SK-N-SH (cell line): ENCODE results near the gene EP300. TPM values are rescaled to one million over a fixed set of nuclear protein-coding genes. Genes with fewer than 3 reads are reported as not detected.

Source experiments
- CTCF ChIA-PET: fragments of 300-600, 350-600 bp; formaldehyde crosslinking; extraction: SDS; loops from one replicate; lab custom pipeline; 2021; lab: Yijun Ruan, JAX
- POLR2A ChIA-PET: fragments of 350-600 bp; sonication (Branson Sonifier 250); formaldehyde crosslinking; extraction: SDS; loops from one replicate; lab custom pipeline; 2020; ENCODE audit warnings: antibody characterized with exemption, inconsistent platforms; lab: Yijun Ruan, JAX
- DNase-seq: peaks from one replicate; pipeline ENCODE4 v3.0.0; 2012
- H2AFZ ChIP-seq: fragments of 200-600 bp; sonication (generic); 2 replicates; pipeline ENCODE4 v1.8.1; 2016; ENCODE audit warnings: antibody characterized with exemption, mild to moderate bottlenecking, low read depth
- H3F3A ChIP-seq: fragments of 200-600 bp; sonication (generic); replicated peaks from 2 replicates; pipeline ENCODE3; 2016; ENCODE audit warnings: antibody characterized with exemption, mild to moderate bottlenecking; ENCODE audit not compliant: insufficient read depth
- H3K27ac ChIP-seq, 2 experiments: fragments of 200-500 bp in 1 of 2; fragments of 200-600 bp in 1 of 2; sonication (Bioruptor generic) in 1 of 2; sonication (generic), shearing (Covaris generic) in 1 of 2; 2 replicates each; pipeline versions ENCODE4 v1.5.1 to v1.6.1; 2014 to 2016; ENCODE audit warnings: low read depth in 2 of 2, inconsistent platforms in 1 of 2, low read length in 1 of 2, mild to moderate bottlenecking in 1 of 2, mixed read lengths in 1 of 2
- H3K27me3 ChIP-seq: fragments of 200-600 bp; sonication (generic), shearing (Covaris generic); 2 replicates; pipeline ENCODE4 v1.6.1; 2016; ENCODE audit warnings: mixed run types; ENCODE audit not compliant: insufficient read depth
- H3K36me3 ChIP-seq, 2 experiments: fragments of 200-500 bp in 1 of 2; fragments of 200-600 bp in 1 of 2; sonication (Bioruptor generic) in 1 of 2; sonication (generic) in 1 of 2; replicated peaks in 1 of 2; 2 replicates each; pipeline versions ENCODE3 to v1.5.1; 2014 to 2016; ENCODE audit warnings: low read length in 1 of 2, mild to moderate bottlenecking in 1 of 2; ENCODE audit not compliant: insufficient read depth in 2 of 2, control insufficient read depth in 1 of 2
- H3K4me1 ChIP-seq, 2 experiments: fragments of 200-500 bp in 1 of 2; fragments of 200-600 bp in 1 of 2; sonication (Bioruptor generic) in 1 of 2; sonication (generic), shearing (Covaris generic) in 1 of 2; 2 replicates each; pipeline versions ENCODE4 v1.5.1 to v1.6.1; 2014 to 2016; ENCODE audit warnings: low read depth in 1 of 2, low read length in 1 of 2, mixed run types in 1 of 2; ENCODE audit not compliant: insufficient read depth in 2 of 2, control insufficient read depth in 1 of 2
- H3K4me2 ChIP-seq: fragments of 200-600 bp; sonication (generic), shearing (Covaris generic); 2 replicates; pipeline ENCODE4 v1.6.1; 2017; ENCODE audit warnings: mixed run types
- H3K4me3 ChIP-seq, 2 experiments: fragments of 200-500 bp in 1 of 2; fragments of 200-600 bp in 1 of 2; sonication (Bioruptor generic) in 1 of 2; sonication (generic), shearing (Covaris generic) in 1 of 2; 2 replicates each; pipeline versions ENCODE4 v1.5.1 to v1.8.1; 2014 to 2016; ENCODE audit warnings: low read depth in 2 of 2, inconsistent platforms in 1 of 2, low read length in 1 of 2, mild to moderate bottlenecking in 1 of 2, mixed read lengths in 1 of 2, moderate library complexity in 1 of 2
- H3K79me2 ChIP-seq: fragments of 200-600 bp; sonication (generic); 2 replicates; pipeline ENCODE4 v1.8.1; 2017; ENCODE audit warnings: mild to moderate bottlenecking; ENCODE audit not compliant: insufficient read depth
- H3K9ac ChIP-seq: fragments of 200-600 bp; sonication (generic); 2 replicates; pipeline ENCODE4 v1.6.1; 2017; ENCODE audit warnings: mixed run types
- H3K9me2 ChIP-seq: fragments of 200-600 bp; sonication (generic); 2 replicates; pipeline ENCODE4 v1.6.1; 2017; ENCODE audit warnings: mixed run types
- H3K9me3 ChIP-seq: fragments of 200-600 bp; sonication (generic); 2 replicates; pipeline ENCODE4 v1.6.1; 2017; ENCODE audit warnings: mixed run types, mild to moderate bottlenecking, moderate library complexity
- H4K20me1 ChIP-seq: fragments of 200-600 bp; sonication (generic); 2 replicates; pipeline ENCODE4 v1.6.1; 2017; ENCODE audit warnings: mild to moderate bottlenecking, mixed run types; ENCODE audit not compliant: insufficient read depth
- EP300 ChIP-seq, 2 experiments: IDR thresholded peaks; 2 replicates each; pipeline versions ENCODE4 v1.4.0 to v1.6.1; 2012; ENCODE audit warnings: borderline replicate concordance in 1 of 2, low read depth in 1 of 2, low read length in 1 of 2
- FOSL2 ChIP-seq: IDR thresholded peaks from 2 replicates; pipeline ENCODE4 v1.4.0; 2012; ENCODE audit warnings: low read depth, mild to moderate bottlenecking, moderate library complexity, borderline replicate concordance
- FOXJ3 ChIP-seq: sonication (generic); formaldehyde crosslinking; IDR thresholded peaks from 2 replicates; pipeline ENCODE4 v1.5.1; 2020; ENCODE audit warnings: mild to moderate bottlenecking, missing genetic modification reagents
- GATA2 ChIP-seq: sonication (generic); formaldehyde crosslinking; IDR thresholded peaks from 2 replicates; pipeline ENCODE4 v1.5.0; 2020; ENCODE audit warnings: mild to moderate bottlenecking, missing genetic modification reagents
- MXI1 ChIP-seq: IDR thresholded peaks from 2 replicates; pipeline ENCODE4 v1.6.1; 2012; ENCODE audit warnings: mild to moderate bottlenecking, low read depth, low read length, improper control_type of control experiment
- NRF1 ChIP-seq: IDR thresholded peaks from 2 replicates; pipeline ENCODE4 v1.6.1; 2012; ENCODE audit warnings: low read depth, mild to moderate bottlenecking, low read length
- PBX3 ChIP-seq: IDR thresholded peaks from 2 replicates; pipeline ENCODE4; 2012
- TAF1 ChIP-seq: IDR thresholded peaks from 2 replicates; pipeline ENCODE4 v1.6.1; 2012; ENCODE audit warnings: low read depth, mild to moderate bottlenecking, low read length, moderate library complexity, borderline replicate concordance
- ZBTB33 ChIP-seq: IDR thresholded peaks from 2 replicates; pipeline ENCODE4 v1.4.0; 2012; ENCODE audit warnings: low read depth, borderline replicate concordance
- WGBS: methylation state at CpG from one replicate; pipeline ENCODE4 v1.1.6; 2017; ENCODE audit warnings: low lambda C conversion rate; 5-methylcytosine and 5-hydroxymethylcytosine counted together
- polyA plus RNA-seq, 3 experiments: library from polyadenylated mRNA; depleted of rRNA; stranded (reverse); fragments of >200 nt; gene quantifications; 2 replicates each; pipeline ENCODE4 v1.2.3, GENCODE V29; 2012
- TF ChIP-seq, protein P1 (sequence below): IDR thresholded peaks from 2 replicates; pipeline ENCODE4 v1.4.0; 2012; ENCODE audit warnings: low read depth
- TF ChIP-seq, protein P2 (sequence below): fragments of 150-350 bp; IDR thresholded peaks from 2 replicates; pipeline ENCODE4 v1.6.1; 2017; ENCODE audit warnings: antibody characterized with exemption, low read length, low read depth, borderline replicate concordance

EP300 gene
- polyA plus RNA-seq, 1 of the 3 experiments (the other 2 are of a cell fraction) = 7.1 TPM

DNA sequence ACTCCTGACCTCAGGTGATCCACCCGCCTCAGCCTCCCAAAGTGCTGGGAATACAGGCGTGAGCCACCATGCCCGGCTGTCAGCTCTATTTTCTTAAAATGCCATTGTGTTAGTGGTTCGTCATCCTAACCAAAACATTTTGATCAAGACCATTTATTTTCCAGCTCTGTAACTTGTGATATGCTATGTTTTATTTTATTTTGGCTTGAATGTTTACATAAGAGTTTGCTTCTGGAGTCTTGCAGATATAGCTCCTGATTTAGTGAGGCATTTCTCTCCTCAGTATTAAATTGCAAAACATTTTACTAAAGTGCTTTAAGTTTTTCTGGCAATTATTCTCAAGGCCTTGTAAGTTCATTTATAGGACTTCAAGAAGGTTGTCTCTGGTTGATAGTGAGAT, 4.4 kb downstream of the EP300 start:
- ChIA-PET POLR2A (no interaction called here), CTCF (interaction anchor here (0.5 kb wide), 1 partner anchor 1524 kb away, joined by 3 read pairs; no protein-coding TSS in a partner anchor)

More for the DNA sequence above, 4.4 kb downstream of the EP300 start:
- Histone ChIP-seq H3K36me3 (peaks cover 0 to 3% of the 10 kb centered on the region in 2 experiments), H3K9me3 (no peaks in the 10 kb centered on the region), H3K9me2 (no peaks in the 10 kb centered on the region), H3K4me2 (no peak overlapping the region; the same call in 1 of the 2 replicates), H3K27me3 (no peaks in the 10 kb centered on the region), H4K20me1 (peaks cover 88% of the 10 kb centered on the region), H3K27ac (no peak overlapping the region), H3K4me3 (no peak overlapping the region)
- TF ChIP-seq MXI1 (no peak), GATA2 (CRISPR knock-in tag) (no peak), ZBTB33 (no peak), PBX3 (no peak), FOSL2 (no peak), TAF1 (no peak), FOXJ3 (CRISPR knock-in tag) (no peak), NRF1 (no peak), EP300 (IDR thresholded peaks at IDR 0.05; ENCODE audit: borderline replicate concordance in 1 of 2, low read depth in 1 of 2, low read length in 1 of 2) (no peak)
- TF ChIP-seq, protein P1, sequence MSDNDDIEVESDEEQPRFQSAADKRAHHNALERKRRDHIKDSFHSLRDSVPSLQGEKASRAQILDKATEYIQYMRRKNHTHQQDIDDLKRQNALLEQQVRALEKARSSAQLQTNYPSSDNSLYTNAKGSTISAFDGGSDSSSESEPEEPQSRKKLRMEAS = no peak
- TF ChIP-seq, protein P2, sequence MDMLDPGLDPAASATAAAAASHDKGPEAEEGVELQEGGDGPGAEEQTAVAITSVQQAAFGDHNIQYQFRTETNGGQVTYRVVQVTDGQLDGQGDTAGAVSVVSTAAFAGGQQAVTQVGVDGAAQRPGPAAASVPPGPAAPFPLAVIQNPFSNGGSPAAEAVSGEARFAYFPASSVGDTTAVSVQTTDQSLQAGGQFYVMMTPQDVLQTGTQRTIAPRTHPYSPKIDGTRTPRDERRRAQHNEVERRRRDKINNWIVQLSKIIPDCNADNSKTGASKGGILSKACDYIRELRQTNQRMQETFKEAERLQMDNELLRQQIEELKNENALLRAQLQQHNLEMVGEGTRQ = no peak
- TF ChIP-seq, all 33 proteins: peak for 0
- 96% methylated on average over 4 of the region's 4 CpGs for WGBS
- Histone ChIP-seq H2AFZ (no peak overlapping the region), H3K4me1 (peaks cover 0 to 2% of the 10 kb centered on the region in 2 experiments; a peak in 3 of 4 replicates), H3K79me2 (peaks cover 94% of the 10 kb centered on the region), H3F3A (peaks cover 4% of the 10 kb centered on the region), H3K9ac (no peak overlapping the region)
- no peak for DNase-seq
